H9 (cell line): ENCODE results near the gene ZMYND8. TPM values are rescaled to one million over a fixed set of nuclear protein-coding genes. Genes with fewer than 3 reads are reported as not detected.
"Not testable (repeated sequence)": the region's sequence is repeated elsewhere in the genome, so short reads cannot be mapped to it uniquely, and the experiment has no call there.

Experiments
- DNase-seq: peaks from one replicate; pipeline ENCODE4 v3.0.0-alpha.2; 2017
- H2AFZ ChIP-seq: one replicate; pipeline ENCODE4 v1.6.1; 2013; ENCODE audit warnings: mild to moderate bottlenecking, low read length, control low read depth, moderate library complexity
- H2AK5ac ChIP-seq: 2 replicates; pipeline ENCODE4 v1.6.1; 2013; ENCODE audit warnings: low read length, control low read depth, mixed read lengths; ENCODE audit not compliant: insufficient read length
- H2BK120ac ChIP-seq: one replicate; pipeline ENCODE4 v1.6.1; 2013; ENCODE audit warnings: low read depth, mild to moderate bottlenecking, low read length, control low read depth, inconsistent platforms; ENCODE audit not compliant: poor library complexity, severe bottlenecking
- H2BK12ac ChIP-seq: 2 replicates; pipeline ENCODE4 v1.6.1; 2013; ENCODE audit warnings: low read length, control low read depth, mixed read lengths, low read depth; ENCODE audit not compliant: insufficient read length
- H2BK15ac ChIP-seq: 2 replicates; pipeline ENCODE4 v1.6.1; 2013; ENCODE audit warnings: low read depth, low read length, control low read depth
- H2BK20ac ChIP-seq: one replicate; pipeline ENCODE4 v1.6.1; 2013; ENCODE audit warnings: low read depth, mild to moderate bottlenecking, low read length, control low read depth, inconsistent platforms; ENCODE audit not compliant: poor library complexity, severe bottlenecking
- H2BK5ac ChIP-seq: 2 replicates; pipeline ENCODE4 v1.6.1; 2013; ENCODE audit warnings: low read length, control low read depth, mixed read lengths; ENCODE audit not compliant: insufficient read length
- H3K14ac ChIP-seq: 2 replicates; pipeline ENCODE4 v1.6.1; 2013; ENCODE audit warnings: low read length, control low read depth; ENCODE audit not compliant: insufficient read depth
- H3K18ac ChIP-seq: 2 replicates; pipeline ENCODE4 v1.6.1; 2013; ENCODE audit warnings: low read depth, mild to moderate bottlenecking, mixed read lengths, low read length, control low read depth; ENCODE audit not compliant: insufficient read length
- H3K23ac ChIP-seq: 2 replicates; pipeline ENCODE4 v1.6.1; 2013; ENCODE audit warnings: low read length, control low read depth, mixed read lengths, low read depth; ENCODE audit not compliant: insufficient read length
- H3K23me2 ChIP-seq: 2 replicates; pipeline ENCODE4 v1.6.1; 2013; ENCODE audit warnings: low read depth, mild to moderate bottlenecking, mixed read lengths, low read length, control low read depth; ENCODE audit not compliant: insufficient read length, poor library complexity, severe bottlenecking
- H3K27ac ChIP-seq: 2 replicates; pipeline ENCODE4 v1.5.1; 2013; ENCODE audit warnings: low read length, control low read depth, mixed read lengths, low read depth; ENCODE audit not compliant: insufficient read length
- H3K27me3 ChIP-seq: 2 replicates; pipeline ENCODE4 v1.6.1; 2013; ENCODE audit warnings: low read length, control low read depth, inconsistent platforms; ENCODE audit not compliant: insufficient read depth
- H3K4ac ChIP-seq: 2 replicates; pipeline ENCODE4 v1.6.1; 2013; ENCODE audit warnings: low read depth, mild to moderate bottlenecking, control low read depth, inconsistent platforms, low read length, moderate library complexity
- H3K4me1 ChIP-seq: 2 replicates; pipeline ENCODE4 v1.6.1; 2013; ENCODE audit warnings: low read length, control low read depth, inconsistent platforms; ENCODE audit not compliant: insufficient read depth
- H3K4me2 ChIP-seq: 2 replicates; pipeline ENCODE4 v1.6.1; 2013; ENCODE audit warnings: low read length, control low read depth, mixed read lengths; ENCODE audit not compliant: insufficient read length, insufficient read depth
- H3K56ac ChIP-seq: 2 replicates; pipeline ENCODE4 v1.6.1; 2013; ENCODE audit warnings: low read depth, mild to moderate bottlenecking, mixed read lengths, low read length, control low read depth; ENCODE audit not compliant: insufficient read length
- H3K79me1 ChIP-seq: 2 replicates; pipeline ENCODE4 v1.6.1; 2013; ENCODE audit warnings: low read depth, mild to moderate bottlenecking, moderate library complexity, low read length, control low read depth, inconsistent platforms; ENCODE audit not compliant: insufficient read depth, poor library complexity, severe bottlenecking
- H3K79me2 ChIP-seq: 2 replicates; pipeline ENCODE4 v1.6.1; 2013; ENCODE audit warnings: low read length, control low read depth, inconsistent platforms; ENCODE audit not compliant: insufficient read depth
- H3K9ac ChIP-seq: 2 replicates; pipeline ENCODE4 v1.6.1; 2013; ENCODE audit warnings: low read length, control low read depth, mixed read lengths; ENCODE audit not compliant: insufficient read length; ENCODE audit errors: extremely low read depth
- H3K9me3 ChIP-seq: one replicate; pipeline ENCODE4 v1.6.1; 2013; ENCODE audit warnings: low read depth, low read length, inconsistent platforms; ENCODE audit not compliant: control insufficient read depth
- H3T11ph ChIP-seq: one replicate; pipeline ENCODE4 v1.6.1; 2013; ENCODE audit warnings: mild to moderate bottlenecking, low read length, control low read depth, inconsistent platforms
- H4K20me1 ChIP-seq: one replicate; pipeline ENCODE4 v1.6.1; 2013; ENCODE audit not compliant: control insufficient read depth, insufficient read length, insufficient read depth
- H4K5ac ChIP-seq: 2 replicates; pipeline ENCODE4 v1.6.1; 2013; ENCODE audit warnings: low read depth, mild to moderate bottlenecking, mixed read lengths, low read length, control low read depth; ENCODE audit not compliant: insufficient read length
- H4K8ac ChIP-seq: replicated peaks from 2 replicates; pipeline ENCODE4 v1.6.1; 2013; ENCODE audit warnings: low read length, control low read depth, mixed read lengths, low read depth; ENCODE audit not compliant: insufficient read length
- H4K91ac ChIP-seq: 2 replicates; pipeline ENCODE4 v1.6.1; 2013; ENCODE audit warnings: low read depth, mild to moderate bottlenecking, moderate library complexity, mixed read lengths, low read length, control low read depth; ENCODE audit not compliant: insufficient read length
- H3K27ac Mint-ChIP-seq, 3 experiments: 2 replicates in 2 of 3; 3 replicates in 1 of 3; pipeline ENCODE4 v1.8.0; 2020 to 2021; ENCODE audit warnings: mixed read lengths in 3 of 3, mild to moderate bottlenecking in 1 of 3, moderate library complexity in 1 of 3
- H3K27me3 Mint-ChIP-seq: 2 replicates; pipeline ENCODE4 v1.8.0; 2021; ENCODE audit warnings: low read depth, mild to moderate bottlenecking, moderate library complexity, mixed read lengths
- H3K36me3 Mint-ChIP-seq, 3 experiments: 2 replicates in 2 of 3; 3 replicates in 1 of 3; pipeline ENCODE4 v1.8.0; 2020 to 2021; ENCODE audit warnings: low read depth in 3 of 3, mixed read lengths in 3 of 3; ENCODE audit not compliant: insufficient read depth in 1 of 3
- H3K4me1 Mint-ChIP-seq, 2 experiments: 2 replicates each; pipeline ENCODE4 v1.8.0; 2020; ENCODE audit warnings: mixed read lengths in 2 of 2
- H3K4me3 Mint-ChIP-seq, 2 experiments: 2 replicates in 1 of 2; 3 replicates in 1 of 2; pipeline ENCODE4 v1.8.0; 2020 to 2021; ENCODE audit warnings: mild to moderate bottlenecking in 2 of 2, mixed read lengths in 2 of 2, moderate library complexity in 1 of 2
- H3K9me3 Mint-ChIP-seq, 2 experiments: 2 replicates in 1 of 2; 3 replicates in 1 of 2; pipeline ENCODE4 v1.8.0; 2020; ENCODE audit warnings: mild to moderate bottlenecking in 2 of 2, mixed read lengths in 2 of 2, moderate library complexity in 1 of 2
- CTCF ChIP-seq: fragments of 200-600 bp; sonication (generic); conservative IDR thresholded peaks from 3 replicates; pipeline ENCODE4 v1.8.0; 2021; ENCODE audit warnings: antibody characterized with exemption, mild to moderate bottlenecking
- WGBS: extraction: QIAGEN DNeasy Blood & Tissue Kit; methylation state at CpG from one replicate; pipeline ENCODE4 v1.1.7; 2013; ENCODE audit warnings: missing lambda C conversion rate, low lambda C conversion rate, mixed read lengths; ENCODE audit not compliant: insufficient read length; ENCODE audit errors: extremely low coverage; 5-methylcytosine and 5-hydroxymethylcytosine counted together
- total RNA-seq: library from RNA; stranded (reverse); gene quantifications from 2 replicates; pipeline ENCODE4 v1.2.1, GENCODE V29; 2021

Gene ZMYND8
- total RNA-seq, 1 experiment from 2014 or later: 158 TPM

GRCh38 chr20:47368301-47368700, 11.8 kb upstream of the ZMYND8 start:
- H3K14ac ChIP-seq: no peak overlapping the region; the same call in 1 of the 2 replicates
- no peaks in the 10 kb centered on the region for H3K9me3 ChIP-seq
- peak overlapping the region; percentile 98 to 100 (median 99) for H3K27ac Mint-ChIP-seq
- no peak overlapping the region for H4K91ac ChIP-seq
- H2AFZ ChIP-seq: no peak overlapping the region
- WGBS: no CpG with 5 or more reads among the region's 7 CpGs
- peaks cover 3% of the 10 kb centered on the region for H3K23me2 ChIP-seq
- H3K79me1 ChIP-seq: no peaks in the 10 kb centered on the region
- no peak overlapping the region for H2BK15ac ChIP-seq
- H3K79me2 ChIP-seq: peaks cover 36% of the 10 kb centered on the region; the same call in 1 of the 2 replicates
- no peak overlapping the region for H3T11ph ChIP-seq
- H2AK5ac ChIP-seq: no peak overlapping the region
- H3K27me3 ChIP-seq: no peaks in the 10 kb centered on the region
- peak overlapping the region; percentile 82 for H3K9ac ChIP-seq
- H3K36me3 Mint-ChIP-seq: peaks cover 16 to 29% (median 20%) of the 10 kb centered on the region in 3 experiments
- no peak overlapping the region for H3K23ac ChIP-seq
- DNase-seq: no peak
- H2BK20ac ChIP-seq: no peak overlapping the region
- no peak overlapping the region for H4K5ac ChIP-seq
- no peak overlapping the region for H3K56ac ChIP-seq
- H3K9me3 Mint-ChIP-seq: no peaks in the 10 kb centered on the region; a peak in 1 of 5 replicates
- peak overlapping the region; percentile 78 for H3K4me2 ChIP-seq
- H4K20me1 ChIP-seq: no peaks in the 10 kb centered on the region
- peaks cover 49 to 58% of the 10 kb centered on the region in 2 experiments for H3K4me1 Mint-ChIP-seq
- no peak overlapping the region for H2BK120ac ChIP-seq
- H4K8ac ChIP-seq: no peak overlapping the region
- peaks cover 12% of the 10 kb centered on the region for H3K4me1 ChIP-seq
- peak overlapping the region; percentile 70 for H3K27ac ChIP-seq
- H2BK5ac ChIP-seq: no peak overlapping the region
- no peak for TF ChIP-seq CTCF
- peak overlapping the region; percentile 93 to 94 for H3K4me3 Mint-ChIP-seq
- H2BK12ac ChIP-seq: no peak overlapping the region
- H3K27me3 Mint-ChIP-seq: no peaks in the 10 kb centered on the region
- H3K4ac ChIP-seq: no peak overlapping the region; the same call in 1 of the 2 replicates
- peak overlapping the region; percentile 41 for H3K18ac ChIP-seq

GRCh38 chr20:47366301-47366700, 9.8 kb upstream of the ZMYND8 start:
- H3K9me3 Mint-ChIP-seq, H3K23ac ChIP-seq, H3K27me3 Mint-ChIP-seq, H2BK5ac ChIP-seq, H3K27me3 ChIP-seq, H3K4ac ChIP-seq, H2BK120ac ChIP-seq, H3T11ph ChIP-seq, H2BK12ac ChIP-seq, H2AK5ac ChIP-seq, H3K56ac ChIP-seq, H3K4me1 ChIP-seq, H4K5ac ChIP-seq, H3K9me3 ChIP-seq, H3K14ac ChIP-seq, H3K9ac ChIP-seq, H3K79me1 ChIP-seq, DNase-seq, H3K18ac ChIP-seq, H3K4me2 ChIP-seq, H4K8ac ChIP-seq, H4K20me1 ChIP-seq, H4K91ac ChIP-seq, H3K23me2 ChIP-seq, H3K27ac ChIP-seq, H2BK20ac ChIP-seq, H2AFZ ChIP-seq, H2BK15ac ChIP-seq: not testable (repeated sequence)
- peaks cover 44 to 51% of the 10 kb centered on the region in 2 experiments for H3K4me1 Mint-ChIP-seq
- H3K79me2 ChIP-seq: peaks cover 43% of the 10 kb centered on the region; the same call in 1 of the 2 replicates
- H3K27ac Mint-ChIP-seq: peak overlapping the region; percentile 24 to 97 (median 85); a peak in 6 of 7 replicates
- H3K4me3 Mint-ChIP-seq: peak overlapping the region; percentile 37 to 94; a peak in 3 of 5 replicates
- WGBS: no CpG with 5 or more reads among the region's 11 CpGs
- H3K36me3 Mint-ChIP-seq: peaks cover 22 to 41% (median 32%) of the 10 kb centered on the region in 3 experiments
